VCaP (cell line): Measurements from ENCODE around the gene ARHGEF28.

Experiments
- H3K27ac ChIP-seq: fragments of 450-650 bp; 2 replicates; pipeline ENCODE4 v1.5.1; 2017
- TF ChIP-seq, protein P1 (sequence below): fragments of 450-650 bp; conservative IDR thresholded peaks from 2 replicates; pipeline ENCODE4 v1.5.1; 2017; ENCODE audit warnings: mild to moderate bottlenecking, moderate library complexity

ARHGEF28 gene

DNA sequence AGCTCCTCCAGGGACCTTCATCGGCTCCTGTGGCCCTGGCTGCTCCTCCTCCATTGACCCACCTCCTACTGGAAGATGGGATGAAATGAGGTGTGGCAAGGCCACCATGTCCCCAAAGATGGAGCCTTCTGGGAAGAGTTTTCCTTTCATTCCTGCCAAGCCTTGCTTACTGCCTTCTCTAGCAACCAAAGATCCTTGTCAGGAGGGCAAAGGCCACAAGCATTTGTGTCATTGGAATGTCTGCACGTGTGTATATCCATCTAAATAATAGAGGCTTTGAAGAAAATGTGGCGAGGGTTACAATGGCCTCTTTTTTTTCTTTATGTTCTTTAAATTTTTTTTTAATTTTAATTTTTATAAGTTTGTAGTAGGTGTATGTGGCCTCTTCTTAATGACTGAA lies 313.6 kb downstream of the ARHGEF28 start:
- no peak overlapping the region for H3K27ac ChIP-seq
- TF ChIP-seq, protein P1, sequence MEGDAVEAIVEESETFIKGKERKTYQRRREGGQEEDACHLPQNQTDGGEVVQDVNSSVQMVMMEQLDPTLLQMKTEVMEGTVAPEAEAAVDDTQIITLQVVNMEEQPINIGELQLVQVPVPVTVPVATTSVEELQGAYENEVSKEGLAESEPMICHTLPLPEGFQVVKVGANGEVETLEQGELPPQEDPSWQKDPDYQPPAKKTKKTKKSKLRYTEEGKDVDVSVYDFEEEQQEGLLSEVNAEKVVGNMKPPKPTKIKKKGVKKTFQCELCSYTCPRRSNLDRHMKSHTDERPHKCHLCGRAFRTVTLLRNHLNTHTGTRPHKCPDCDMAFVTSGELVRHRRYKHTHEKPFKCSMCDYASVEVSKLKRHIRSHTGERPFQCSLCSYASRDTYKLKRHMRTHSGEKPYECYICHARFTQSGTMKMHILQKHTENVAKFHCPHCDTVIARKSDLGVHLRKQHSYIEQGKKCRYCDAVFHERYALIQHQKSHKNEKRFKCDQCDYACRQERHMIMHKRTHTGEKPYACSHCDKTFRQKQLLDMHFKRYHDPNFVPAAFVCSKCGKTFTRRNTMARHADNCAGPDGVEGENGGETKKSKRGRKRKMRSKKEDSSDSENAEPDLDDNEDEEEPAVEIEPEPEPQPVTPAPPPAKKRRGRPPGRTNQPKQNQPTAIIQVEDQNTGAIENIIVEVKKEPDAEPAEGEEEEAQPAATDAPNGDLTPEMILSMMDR = no peak

DNA sequence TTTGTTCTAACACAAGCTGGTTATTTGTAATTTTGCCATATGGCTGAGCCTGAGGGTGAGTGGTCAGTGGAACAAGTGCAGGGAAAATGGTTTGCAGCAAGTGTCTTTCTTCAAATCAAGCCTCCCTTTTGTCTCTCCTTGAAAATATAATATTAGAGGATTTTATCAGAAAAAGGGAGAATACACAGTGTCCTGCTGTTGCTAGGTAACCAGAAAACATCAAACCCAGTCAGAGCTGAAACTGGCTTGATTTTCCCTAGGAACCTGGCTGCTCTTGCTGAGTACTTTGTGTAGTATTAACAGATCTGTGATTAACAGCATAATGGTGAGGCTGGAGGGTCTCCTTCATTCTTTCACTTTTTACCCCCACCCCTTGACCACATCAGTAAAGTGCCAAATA lies 314.0 kb downstream of the ARHGEF28 start:
- TF ChIP-seq, protein P1 = no peak
- H3K27ac ChIP-seq = no peak overlapping the region

DNA sequence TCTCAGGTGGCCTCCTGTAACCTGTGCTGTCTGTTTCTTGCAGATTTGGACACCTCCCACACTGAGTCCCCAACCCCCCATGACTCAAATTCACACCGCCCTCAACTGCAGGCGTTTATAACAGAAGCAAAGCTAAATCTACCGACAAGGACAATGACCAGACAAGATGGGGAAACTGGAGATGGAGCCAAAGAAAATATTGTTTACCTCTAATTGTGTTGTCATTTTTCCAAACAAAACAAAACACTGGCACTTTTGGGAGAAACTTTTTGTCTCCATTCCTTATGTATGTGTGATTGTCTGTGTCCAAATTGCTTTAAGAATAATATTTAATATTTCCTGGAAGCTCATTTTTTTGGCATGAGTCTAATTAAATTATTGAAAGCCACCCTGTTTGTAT lies 314.8 kb downstream of the ARHGEF28 start:
- TF ChIP-seq, protein P1 = no peak
- H3K27ac ChIP-seq = no peak overlapping the region

DNA sequence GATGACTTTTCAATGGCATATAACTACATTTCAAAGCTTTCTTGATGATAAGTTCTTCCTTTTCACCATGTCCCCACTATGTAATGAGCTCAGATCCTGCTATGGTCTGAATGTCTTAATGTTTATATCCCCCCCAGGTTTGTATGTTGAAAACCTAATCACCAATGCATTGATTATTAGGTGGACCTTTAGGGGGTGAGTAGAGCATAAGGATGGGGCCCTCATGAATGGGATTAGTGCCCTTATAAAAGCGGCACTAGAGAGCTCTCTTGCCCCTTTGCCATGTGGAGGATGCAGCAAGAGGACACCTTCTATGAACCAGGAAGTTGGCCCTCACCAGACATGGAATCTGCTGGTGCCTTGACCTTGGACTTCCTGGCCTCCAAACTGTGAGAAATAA lies 316.8 kb downstream of the ARHGEF28 start:
- no peak overlapping the region for H3K27ac ChIP-seq
- TF ChIP-seq, protein P1 = no peak

DNA sequence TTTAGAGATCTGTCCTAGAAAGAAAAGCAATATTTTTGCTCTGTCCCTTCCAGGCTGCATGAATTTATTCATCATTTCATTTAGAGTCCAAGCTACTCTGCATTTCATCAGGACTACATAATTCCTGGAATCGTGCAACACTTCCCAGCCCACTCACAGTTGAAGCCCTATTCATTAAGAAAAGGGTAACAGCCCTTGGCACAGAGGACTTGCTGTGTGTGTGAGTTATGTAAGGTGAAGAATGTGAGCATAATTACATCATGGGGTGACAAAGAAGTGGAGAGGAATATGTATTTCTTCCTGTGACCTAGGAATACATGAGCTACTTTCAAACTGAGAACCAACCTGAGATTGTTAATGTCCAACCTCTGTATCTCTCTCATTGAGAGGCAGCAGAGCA lies 317.4 kb downstream of the ARHGEF28 start:
- H3K27ac ChIP-seq = no peak overlapping the region
- TF ChIP-seq, protein P1 = no peak

DNA sequence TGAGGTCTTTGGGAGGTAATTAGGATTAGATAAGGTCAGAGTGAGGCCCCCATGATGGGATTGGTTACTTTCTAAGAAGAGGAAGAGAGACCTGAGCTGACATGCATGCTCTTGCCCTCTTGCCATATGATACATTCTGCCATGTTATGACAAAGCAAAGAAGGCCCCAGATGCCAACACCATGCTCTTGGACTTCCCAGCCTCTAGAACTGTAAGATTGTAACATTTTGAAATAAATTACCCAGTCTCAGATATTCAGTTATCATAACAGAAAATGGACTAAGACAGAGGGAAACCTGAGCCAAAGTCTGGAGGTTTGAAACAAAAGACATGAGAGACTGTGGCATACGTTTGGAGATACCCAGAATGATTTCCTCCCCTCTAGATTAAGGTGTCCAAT lies 318.6 kb downstream of the ARHGEF28 start:
- TF ChIP-seq, protein P1 = no peak
- no peak overlapping the region for H3K27ac ChIP-seq

DNA sequence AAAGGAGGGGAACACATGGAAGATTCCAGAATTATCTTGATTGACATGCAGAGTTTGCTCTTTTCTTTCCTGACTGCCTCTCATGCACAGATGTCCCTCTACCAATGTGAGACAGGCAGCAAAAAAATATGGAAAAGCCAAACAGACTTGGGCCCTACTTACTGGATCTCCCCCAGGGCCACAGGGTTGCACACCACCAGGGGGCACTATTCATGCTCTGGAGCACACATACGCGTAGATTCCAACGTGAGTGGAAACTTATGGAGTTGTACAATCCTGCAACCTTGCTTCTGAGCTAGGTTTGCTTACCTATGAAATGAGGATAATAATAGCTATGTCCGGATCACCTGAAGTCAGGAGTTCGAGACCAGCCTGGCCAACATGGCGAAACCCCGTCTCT lies 319.5 kb downstream of the ARHGEF28 start:
- no peak overlapping the region for H3K27ac ChIP-seq
- TF ChIP-seq, protein P1 = no peak; the same call in 1 of the 2 replicates

DNA sequence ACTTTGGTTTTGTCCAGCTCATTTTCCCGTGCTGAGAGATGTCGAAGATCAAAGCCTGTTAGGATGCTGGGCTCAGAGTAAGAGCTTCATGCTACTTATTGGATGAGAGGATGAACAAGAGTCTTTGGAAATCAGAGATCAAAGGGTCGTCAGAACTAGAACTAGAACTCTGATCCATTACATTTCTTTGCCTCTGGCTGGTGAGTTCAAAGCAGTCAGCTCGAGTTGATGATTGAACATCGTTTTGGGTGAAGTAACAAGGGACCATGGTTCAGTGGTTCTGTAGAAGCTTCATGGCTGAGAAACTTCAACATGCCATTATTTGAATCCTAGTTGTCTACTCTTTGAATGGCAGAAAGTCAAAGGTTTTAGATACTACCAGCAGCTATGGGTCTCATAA lies 320.3 kb downstream of the ARHGEF28 start:
- TF ChIP-seq, protein P1 = no peak
- H3K27ac ChIP-seq = no peak overlapping the region
